K562 (cell line): Measurements from ENCODE around the gene SLC2A4RG. TPM values are rescaled to one million over a fixed set of nuclear protein-coding genes. Genes with fewer than 3 reads are reported as not detected.

ENCODE experiments used
- ATAC-seq: fragments of 200-7000 bp; cut with Tn5 transposase; 3 replicates; pipeline ENCODE4 v1.9.1; 2020; ENCODE audit warnings: moderate library complexity
- BruUV-seq: library from RNA; stranded (reverse); fragments of 400-500 nt; replicated peaks from 2 replicates; lab custom pipeline; 2021; lab: Mats Ljungman, UMichigan
- CTCF ChIA-PET: fragments of 300-600 bp; formaldehyde crosslinking; extraction: SDS; loops from one replicate; lab custom pipeline; 2021; ENCODE audit warnings: low intra/inter-chr PET ratio; lab: Yijun Ruan, JAX
- POLR2A ChIA-PET: fragments of 300-600, 350-650 bp; sonication (Branson Sonifier 250); formaldehyde crosslinking; extraction: SDS; loops from one replicate; lab custom pipeline; 2021; ENCODE audit warnings: antibody characterized with exemption, inconsistent platforms; lab: Yijun Ruan, JAX
- DNase-seq, 4 experiments: peaks; one replicate each; pipeline versions ENCODE4 v3.0.0 to v3.0.0-alpha.2; 2011 to 2018; ENCODE audit warnings: low spot score in 3 of 4, mixed read lengths in 3 of 4; ENCODE audit errors: extremely low read depth in 1 of 4
- FAIRE-seq: peaks from 2 replicates; lab custom pipeline; 2011; peaks lifted over from hg19 to GRCh38; lab: Jason Lieb, UNC
- H2AFZ ChIP-seq: 2 replicates; pipeline ENCODE4 v1.6.0; 2011; ENCODE audit warnings: low read depth, low read length, control low read depth, inconsistent platforms
- H3K27ac ChIP-seq: fragments of 200-600 bp; 3 replicates; pipeline ENCODE4 v1.8.0; 2011; ENCODE audit warnings: low read depth, mild to moderate bottlenecking, control low read depth, inconsistent platforms, low read length, moderate library complexity, mixed read lengths; ENCODE audit errors: extremely low read depth
- H3K27me3 ChIP-seq, 2 experiments: fragments of 300-600 bp in 1 of 2; 2 replicates in 1 of 2; 3 replicates in 1 of 2; pipeline versions ENCODE4 v1.6.0 to v1.8.0; 2011; ENCODE audit warnings: inconsistent platforms in 2 of 2, low read length in 2 of 2, mild to moderate bottlenecking in 1 of 2, mixed read lengths in 1 of 2, moderate library complexity in 1 of 2; ENCODE audit not compliant: control insufficient read depth in 2 of 2, insufficient read depth in 2 of 2
- H3K36me3 ChIP-seq: fragments of 300-600 bp; 3 replicates; pipeline ENCODE4 v1.8.0; 2011; ENCODE audit warnings: mild to moderate bottlenecking, low read length, inconsistent platforms; ENCODE audit not compliant: control insufficient read depth, insufficient read depth
- H3K4me1 ChIP-seq, 2 experiments: fragments of 200-600 bp in 1 of 2; replicated peaks in 1 of 2; 2 replicates in 1 of 2; 3 replicates in 1 of 2; pipeline versions ENCODE4 v1.5.1 to v1.8.0; 2011; ENCODE audit warnings: inconsistent platforms in 2 of 2, low read length in 2 of 2, mild to moderate bottlenecking in 1 of 2, mixed read lengths in 1 of 2, moderate library complexity in 1 of 2; ENCODE audit not compliant: control insufficient read depth in 2 of 2, insufficient read depth in 2 of 2
- H3K4me2 ChIP-seq: 2 replicates; pipeline ENCODE4 v1.6.1; 2011; ENCODE audit warnings: low read length, control low read depth, inconsistent platforms, mixed read lengths; ENCODE audit not compliant: insufficient read depth
- H3K4me3 ChIP-seq: fragments of 200-600 bp; sonication (generic), shearing (Covaris generic); 2 replicates; pipeline ENCODE4 v1.5.1; 2016; ENCODE audit warnings: control low read depth, inconsistent platforms
- H3K79me2 ChIP-seq: fragments of 200-600 bp; 3 replicates; pipeline ENCODE4 v1.8.0; 2011; ENCODE audit warnings: low read length, inconsistent platforms; ENCODE audit not compliant: control insufficient read depth, insufficient read depth
- H3K9ac ChIP-seq, 2 experiments: 2 replicates each; pipeline versions ENCODE4 v1.6.0 to v1.6.1; 2011; ENCODE audit warnings: low read depth in 2 of 2, low read length in 2 of 2, control low read depth in 1 of 2, inconsistent platforms in 1 of 2, mild to moderate bottlenecking in 1 of 2, mixed read lengths in 1 of 2; ENCODE audit not compliant: insufficient read depth in 1 of 2
- H3K9me1 ChIP-seq: one replicate; pipeline ENCODE4 v1.6.0; 2011; ENCODE audit warnings: inconsistent platforms, mild to moderate bottlenecking, low read length, moderate library complexity; ENCODE audit not compliant: control insufficient read depth, insufficient read depth
- H3K9me3 ChIP-seq: replicated peaks from 2 replicates; pipeline ENCODE4 v1.5.1; 2011; ENCODE audit warnings: low read depth, low read length, inconsistent platforms; ENCODE audit not compliant: control insufficient read depth, insufficient read depth
- H4K20me1 ChIP-seq: replicated peaks from 2 replicates; pipeline ENCODE4 v1.6.1; 2011; ENCODE audit warnings: low read length, inconsistent platforms, mixed read lengths; ENCODE audit not compliant: control insufficient read depth, insufficient read depth
- ATF4 ChIP-seq: fragments of 450-650 bp; formaldehyde crosslinking; IDR thresholded peaks from 2 replicates; pipeline ENCODE4 v1.4.0; 2022; ENCODE audit warnings: mild to moderate bottlenecking, moderate library complexity
- HNRNPH1 ChIP-seq: fragments of 200-400 bp; formaldehyde crosslinking; optimal IDR thresholded peaks from 2 replicates; pipeline ENCODE3; 2017; ENCODE audit warnings: low read depth, mild to moderate bottlenecking, low read length, moderate library complexity
- ID3 ChIP-seq, 2 experiments: fragments of 250-450 bp in 1 of 2; fragments of 450-650 bp in 1 of 2; sonication (Bioruptor Pico) in 1 of 2; IDR thresholded peaks; 2 replicates each; pipeline versions ENCODE4 v1.6.1 to v1.8.0; 2016 to 2021; ENCODE audit warnings: mild to moderate bottlenecking in 2 of 2, moderate library complexity in 2 of 2, missing compliant biosample characterization in 1 of 2, missing genetic modification characterization in 1 of 2
- ZFP36 ChIP-seq: fragments of 150-350 bp; IDR thresholded peaks from 2 replicates; pipeline ENCODE4 v1.6.1; 2018; ENCODE audit warnings: low read length, low read depth; ENCODE audit not compliant: partially characterized antibody
- ZNF589 ChIP-seq: fragments of 200-800 bp; sonication (Bioruptor generic); IDR thresholded peaks from 2 replicates; pipeline ENCODE4 v1.6.1; 2016; ENCODE audit warnings: low read depth, missing genetic modification characterization, missing compliant biosample characterization
- ZNF75A ChIP-seq: fragments of 450-650 bp; formaldehyde crosslinking; IDR thresholded peaks from 2 replicates; pipeline ENCODE4 v1.4.0; 2020; ENCODE audit warnings: mild to moderate bottlenecking
- WGBS: fragments of 100-300 bp; shearing (Covaris generic); methylation state at CpG from one replicate; pipeline ENCODE4 v1.1.6; 2016; ENCODE audit warnings: low coverage, mixed read lengths; ENCODE audit not compliant: insufficient coverage; ENCODE audit errors: missing lambda C conversion rate; 5-methylcytosine and 5-hydroxymethylcytosine counted together
- in situ Hi-C: fragments of 300-500 bp; cut with MboI; formaldehyde crosslinking; loops from 4 replicates; pipeline ENCODE4 v1.15.0; 2018; ENCODE audit warnings: inconsistent platforms, mixed read lengths
- intact Hi-C: fragments of 100-400 bp; cut with micrococcal nuclease; formaldehyde crosslinking; loops from 2 replicates; pipeline ENCODE4 v1.14.2; 2022
- polyA plus RNA-seq, 8 experiments: library from polyadenylated mRNA; depleted of rRNA in 4 of 8; stranded (reverse) in 5 of 8; unstranded in 3 of 8; fragments of >200 nt; fragmentation: Nextera tagmentation in 2 of 8; fragmentation: Illumina TruSeq in 1 of 8; extraction: Ambion mirVana in 2 of 8; extraction: Trizol in 1 of 8; gene quantifications; 2 replicates each; pipeline versions ENCODE4 v1.2.1 to v1.2.3, GENCODE V29; 2011 to 2014; ENCODE audit warnings: inconsistent platforms in 1 of 8, missing spikeins in 1 of 8
- total RNA-seq, 7 experiments: library from RNA; depleted of rRNA in 6 of 7; stranded (reverse); fragments of >200 nt in 6 of 7; fragmentation: Illumina TruSeq in 2 of 7; extraction: Trizol in 2 of 7; gene quantifications; 2 replicates each; pipeline versions ENCODE4 v1.2.1 to v1.2.3, GENCODE V29; 2011 to 2021; ENCODE audit warnings: low replicate concordance in 1 of 7

The SLC2A4RG gene
- total and polyA plus RNA-seq, 9 of the 15 experiments (the other 6 are each of a cell fraction or from before 2014, with no cell fraction given) = 0.34 to 97.3 (median 26.5) TPM

GRCh38 chr20:63747622-63748069 lies 8.1 kb downstream of the SLC2A4RG start:
- peaks cover 9 to 67% of the 10 kb centered on the region in 2 experiments for H3K4me1 ChIP-seq
- in situ Hi-C loops (no loop called here), intact Hi-C loops (no loop called here)
- H3K27me3 ChIP-seq = no peaks in the 10 kb centered on the region
- no peaks in the 10 kb centered on the region for H4K20me1 ChIP-seq
- H3K9me1 ChIP-seq = no peaks in the 10 kb centered on the region
- no peak for DNase-seq
- H3K27ac ChIP-seq = no peak overlapping the region
- CTCF ChIA-PET = no interaction called here
- WGBS = 70% methylated on average over 8 of the region's 13 CpGs
- FAIRE-seq = no peak
- no peaks in the 10 kb centered on the region for H3K79me2 ChIP-seq
- peak overlapping the region in 1 of 2 experiments; percentile 77; a peak in 2 of 4 replicates for H3K9ac ChIP-seq
- peaks cover 13% of the 10 kb centered on the region; the same call in 1 of the 3 replicates for H3K36me3 ChIP-seq
- H3K9me3 ChIP-seq = no peaks in the 10 kb centered on the region
- BruUV-seq = no TSS peak
- no peak for ATAC-seq
- no peak overlapping the region for H3K4me3 ChIP-seq
- POLR2A ChIA-PET = no interaction called here
- H3K4me2 ChIP-seq = no peak overlapping the region
- TF ChIP-seq ID3 (CRISPR knock-in tag; IDR thresholded peaks at IDR 0.05) (no peak), ID3 (tag; IDR thresholded peaks at IDR 0.05) (no peak), ZFP36 (no peak), ZNF589 (CRISPR knock-in tag) (no peak), ATF4 (CRISPR knock-in tag) (no peak), ZNF75A (CRISPR knock-in tag) (no peak), HNRNPH1 (no peak)
- TF ChIP-seq, all 486 proteins: peak for 0
- H2AFZ ChIP-seq = no peak overlapping the region
